Measurements from ENCODE around the gene RUNX2. TPM values are rescaled to one million over a fixed set of nuclear protein-coding genes. Genes with fewer than 3 reads are reported as not detected.

Gene RUNX2
- total and polyA plus RNA-seq, 8 donors, result 0.09 to 3.8 (median 0.35) TPM

- Histone ChIP-seq H3K36me3 (no peaks in the 10 kb centered on the region), H3K27me3 (no peaks in the 10 kb centered on the region), H3K27ac (no peak overlapping the region), H3K4me3 (no peak overlapping the region), H3K9me3 (no peaks in the 10 kb centered on the region), H3K4me1 (no peaks in the 10 kb centered on the region)
- FAIRE-seq, result no peak
- intact Hi-C loops (cut with DNase I), result no loop called here
- TF ChIP-seq CTCF (IDR thresholded peaks at IDR 0.05), result no peak
- no peak for DNase-seq
- 81 to 86% methylated on average over 4 of the region's 4 CpGs for WGBS, 2 donors
- no peak for ATAC-seq
Measured at GRCh38 chr6:45522486-45522885, 194.4 kb downstream of the RUNX2 start.

- FAIRE-seq, result no peak
- no peak for TF ChIP-seq CTCF (IDR thresholded peaks at IDR 0.05)
- Histone ChIP-seq H3K4me1 (no peaks in the 10 kb centered on the region), H3K27me3 (no peaks in the 10 kb centered on the region), H3K27ac (no peak overlapping the region), H3K36me3 (no peaks in the 10 kb centered on the region), H3K9me3 (no peaks in the 10 kb centered on the region), H3K4me3 (no peak overlapping the region)
- DNase-seq, result no peak
- intact Hi-C loops (cut with DNase I), result no loop called here
- 68 to 80% methylated on average over 1 of the region's 1 CpG for WGBS, 2 donors
- ATAC-seq, result no peak
Measured at GRCh38 chr6:45527210-45527609, 199.1 kb downstream of the RUNX2 start.

- ATAC-seq, result no peak
- intact Hi-C loops (cut with DNase I), result no loop called here
- Histone ChIP-seq H3K27me3 (no peaks in the 10 kb centered on the region), H3K9me3 (no peaks in the 10 kb centered on the region), H3K4me3 (no peak overlapping the region), H3K27ac (no peak overlapping the region), H3K4me1 (no peaks in the 10 kb centered on the region), H3K36me3 (no peaks in the 10 kb centered on the region)
- 88 to 92% methylated on average over 2 of the region's 2 CpGs for WGBS, 2 donors
- FAIRE-seq, result no peak
- TF ChIP-seq CTCF (IDR thresholded peaks at IDR 0.05), result no peak
- DNase-seq, result no peak
Measured at GRCh38 chr6:45531999-45532595, 204.0 kb downstream of the RUNX2 start.

- Histone ChIP-seq H3K4me1 (no peaks in the 10 kb centered on the region), H3K27ac (no peak overlapping the region), H3K27me3 (no peaks in the 10 kb centered on the region), H3K36me3 (no peaks in the 10 kb centered on the region), H3K9me3 (no peaks in the 10 kb centered on the region), H3K4me3 (no peak overlapping the region)
- ATAC-seq (peak in 1 of 4 donors; percentile 40), FAIRE-seq (no peak), DNase-seq (no peak)
- intact Hi-C loops (cut with DNase I), result no loop called here
- no peak for TF ChIP-seq CTCF (IDR thresholded peaks at IDR 0.05)
- WGBS, 2 donors, result 35 to 41% methylated on average over 6 of the region's 6 CpGs
Measured at GRCh38 chr6:45532721-45533210, 204.6 kb downstream of the RUNX2 start.

- intact Hi-C loops (cut with DNase I), result no loop called here
- ATAC-seq, result no peak
- H3K27me3 ChIP-seq, result no peaks in the 10 kb centered on the region
- no peak overlapping the region for H3K4me3 ChIP-seq
- FAIRE-seq, result no peak
- no peaks in the 10 kb centered on the region for H3K36me3 ChIP-seq
- no peak overlapping the region for H3K27ac ChIP-seq
- TF ChIP-seq CTCF (IDR thresholded peaks at IDR 0.05), result no peak
- H3K9me3 ChIP-seq, result no peaks in the 10 kb centered on the region
- WGBS, 2 donors, result 20 to 22% methylated on average over 4 of the region's 4 CpGs
- DNase-seq, result no peak
- H3K4me1 ChIP-seq, result no peaks in the 10 kb centered on the region
Measured at GRCh38 chr6:45533386-45533785, 205.3 kb downstream of the RUNX2 start.

All from pancreas (tissue), 10 donors.